Measurements from ENCODE around the gene LRRTM4.

- TF ChIP-seq CTCF (IDR thresholded peaks at IDR 0.05) (no peak), EZH2 (IDR thresholded peaks at IDR 0.05; ENCODE audit: borderline replicate concordance, insufficient read depth, low read depth, low read length, poor library complexity, severe bottlenecking) (no peak)
Observed at GRCh38 chr2:77017355-77017745, 504.8 kb downstream of the LRRTM4 start.
